Left lung (tissue), 10 donors: ENCODE data around the gene HES3. TPM values are rescaled to one million over a fixed set of nuclear protein-coding genes. Genes with fewer than 3 reads are reported as not detected.

Experiments
- ATAC-seq: fragments of 200-7000 bp; cut with Tn5 transposase; one replicate; pipeline ENCODE4 v1.9.1; 2020; ENCODE audit warnings: moderate library complexity
- DNase-seq, 4 donors: peaks; one replicate each; pipeline ENCODE4 v3.0.0-alpha.2; 2013 to 2020
- H3K27ac ChIP-seq, 2 donors: fragments of 200-600 bp; sonication (generic) in 1 of 2; one replicate each; pipeline versions ENCODE4 v1.5.0 to v1.8.0; 2020 to 2021
- H3K27me3 ChIP-seq, 2 donors: fragments of 200-600 bp; sonication (generic) in 1 of 2; one replicate each; pipeline versions ENCODE4 v1.5.0 to v1.8.0; 2020 to 2021
- H3K36me3 ChIP-seq, 2 donors: fragments of 200-600 bp; sonication (generic) in 1 of 2; one replicate each; pipeline versions ENCODE4 v1.5.0 to v1.8.0; 2020 to 2021
- H3K4me1 ChIP-seq, 2 donors: fragments of 200-600 bp; one replicate each; pipeline ENCODE4 v1.8.0; 2021
- H3K4me3 ChIP-seq, 2 donors: fragments of 200-600 bp; sonication (generic) in 1 of 2; one replicate each; pipeline versions ENCODE4 v1.5.0 to v1.8.0; 2020 to 2021; ENCODE audit warnings: mild to moderate bottlenecking in 1 of 2
- H3K9me3 ChIP-seq, 2 donors: fragments of 200-600 bp; sonication (generic) in 1 of 2; one replicate each; pipeline versions ENCODE4 v1.5.0 to v1.8.0; 2020 to 2021
- CTCF ChIP-seq, 2 donors: fragments of 200-600 bp; sonication (generic) in 1 of 2; IDR thresholded peaks; one replicate each; pipeline versions ENCODE4 v1.5.0 to v1.8.0; 2021; ENCODE audit warnings: antibody characterized with exemption in 2 of 2
- intact Hi-C, 2 donors: fragments of 100-400 bp; cut with DNase I; formaldehyde crosslinking; loops; one replicate each; pipeline versions ENCODE4 v1.11.2 to v1.14.2; 2022
- polyA plus RNA-seq, 6 donors: library from polyadenylated mRNA; unstranded; fragments of 120-200 nt; gene quantifications; one replicate each; pipeline ENCODE4 v1.2.1, GENCODE V29; 2013; ENCODE audit not compliant: insufficient read length in 6 of 6
- total RNA-seq, 2 donors: library from RNA; stranded (reverse); fragmentation: NEBNext Ultra II Directional; extraction: Animal tissue kit (Norgen Biotek cat#: 25700); gene quantifications; one replicate each; pipeline ENCODE4 v1.2.1, GENCODE V29; 2021
- donor health status: DM: no; HTN: yes; CAD: no.
- donor health status: DM: no; HTN: no; CAD: no.

The HES3 gene
- total and polyA plus RNA-seq, 8 donors: not detected

- no peak for TF ChIP-seq CTCF (IDR thresholded peaks at IDR 0.05)
- no peaks in the 10 kb centered on the region for H3K4me1 ChIP-seq
- ATAC-seq (peak; percentile 54), DNase-seq (no peak)
- H3K9me3 ChIP-seq: no peaks in the 10 kb centered on the region
- peaks cover 0 to 48% of the 10 kb centered on the region in 2 donors for H3K36me3 ChIP-seq
- intact Hi-C loops: no loop called here
- no peaks in the 10 kb centered on the region for H3K27me3 ChIP-seq
- H3K4me3 ChIP-seq: no peak overlapping the region
- no peak overlapping the region for H3K27ac ChIP-seq
Measured at GRCh38 chr1:6220236-6220635, 23.7 kb upstream of the HES3 start.

- no peaks in the 10 kb centered on the region for H3K27me3 ChIP-seq
- no peak overlapping the region for H3K4me3 ChIP-seq
- H3K36me3 ChIP-seq: peaks cover 0 to 58% of the 10 kb centered on the region in 2 donors
- DNase-seq (no peak), ATAC-seq (no peak)
- H3K27ac ChIP-seq: no peak overlapping the region
- no peak for TF ChIP-seq CTCF (IDR thresholded peaks at IDR 0.05)
- H3K9me3 ChIP-seq: no peaks in the 10 kb centered on the region
- H3K4me1 ChIP-seq: no peaks in the 10 kb centered on the region
- intact Hi-C loops: no loop called here
Measured at GRCh38 chr1:6221210-6221784, 22.7 kb upstream of the HES3 start.

- intact Hi-C loops: no loop called here
- H3K4me1 ChIP-seq: no peaks in the 10 kb centered on the region
- no peaks in the 10 kb centered on the region for H3K9me3 ChIP-seq
- H3K27ac ChIP-seq: no peak overlapping the region
- H3K27me3 ChIP-seq: no peaks in the 10 kb centered on the region
- no peak for TF ChIP-seq CTCF (IDR thresholded peaks at IDR 0.05)
- DNase-seq: no peak
- peak; percentile 35 for ATAC-seq
- no peak overlapping the region for H3K4me3 ChIP-seq
- peaks cover 0 to 72% of the 10 kb centered on the region in 2 donors for H3K36me3 ChIP-seq
Measured at GRCh38 chr1:6222636-6223035, 21.3 kb upstream of the HES3 start.

- intact Hi-C loops: no loop called here
- TF ChIP-seq CTCF (IDR thresholded peaks at IDR 0.05): no peak
- peaks cover 0 to 81% of the 10 kb centered on the region in 2 donors for H3K36me3 ChIP-seq
- no peaks in the 10 kb centered on the region for H3K27me3 ChIP-seq
- no peak for ATAC-seq
- DNase-seq: no peak
- H3K9me3 ChIP-seq: no peaks in the 10 kb centered on the region
- no peak overlapping the region for H3K4me3 ChIP-seq
- H3K4me1 ChIP-seq: no peaks in the 10 kb centered on the region
- no peak overlapping the region for H3K27ac ChIP-seq
Measured at GRCh38 chr1:6223617-6224016, 20.4 kb upstream of the HES3 start.

- DNase-seq (no peak), ATAC-seq (no peak)
- Histone ChIP-seq H3K4me3 (no peak overlapping the region), H3K9me3 (no peaks in the 10 kb centered on the region), H3K27ac (no peak overlapping the region), H3K27me3 (no peaks in the 10 kb centered on the region), H3K4me1 (no peaks in the 10 kb centered on the region), H3K36me3 (peaks cover 0 to 91% of the 10 kb centered on the region in 2 donors)
- intact Hi-C loops: no loop called here
- no peak for TF ChIP-seq CTCF (IDR thresholded peaks at IDR 0.05)
Measured at GRCh38 chr1:6224718-6225117, 19.3 kb upstream of the HES3 start.
